Liver (tissue), 9 donors: ENCODE results near the gene SEZ6. TPM values are rescaled to one million over a fixed set of nuclear protein-coding genes. Genes with fewer than 3 reads are reported as not detected.

Experiments
- DNase-seq: peaks from one replicate; pipeline ENCODE4 v3.0.0-alpha.2; 2017; ENCODE audit warnings: low spot score
- H3K27ac ChIP-seq, 2 donors: one replicate each; pipeline ENCODE4 v1.7.0; 2013; ENCODE audit warnings: inconsistent platforms in 2 of 2, low read length in 2 of 2, control low read depth in 1 of 2, low read depth in 1 of 2, mild to moderate bottlenecking in 1 of 2
- H3K27me3 ChIP-seq, 4 donors: one replicate each; pipeline versions ENCODE4 v1.6.1 to v1.7.0; 2013; ENCODE audit warnings: low read length in 3 of 4, inconsistent platforms in 1 of 4, mild to moderate bottlenecking in 1 of 4, moderate library complexity in 1 of 4; ENCODE audit not compliant: control insufficient read depth in 4 of 4, insufficient read depth in 4 of 4
- H3K36me3 ChIP-seq, 4 donors: one replicate each; pipeline versions ENCODE4 v1.6.1 to v1.7.0; 2013; ENCODE audit warnings: low read length in 3 of 4, mild to moderate bottlenecking in 3 of 4, low read depth in 1 of 4, moderate library complexity in 1 of 4; ENCODE audit not compliant: control insufficient read depth in 4 of 4, insufficient read depth in 3 of 4
- H3K4me1 ChIP-seq, 4 donors: one replicate each; pipeline versions ENCODE4 v1.6.1 to v1.7.0; 2013; ENCODE audit warnings: low read length in 3 of 4, mild to moderate bottlenecking in 3 of 4, moderate library complexity in 1 of 4; ENCODE audit not compliant: control insufficient read depth in 4 of 4, insufficient read depth in 4 of 4
- H3K4me3 ChIP-seq, 3 donors: one replicate each; pipeline versions ENCODE4 v1.6.1 to v1.7.0; 2013; ENCODE audit warnings: low read length in 3 of 3, control low read depth in 1 of 3, low read depth in 1 of 3, mild to moderate bottlenecking in 1 of 3
- H3K9ac ChIP-seq, 2 donors: one replicate each; pipeline ENCODE4 v1.7.0; 2013; ENCODE audit warnings: low read length in 2 of 2, mild to moderate bottlenecking in 2 of 2, moderate library complexity in 2 of 2, control low read depth in 1 of 2, low read depth in 1 of 2
- H3K9me3 ChIP-seq, 4 donors: one replicate each; pipeline versions ENCODE4 v1.6.1 to v1.7.0; 2013; ENCODE audit warnings: low read length in 3 of 4; ENCODE audit not compliant: control insufficient read depth in 4 of 4
- EGR1 ChIP-seq, 2 donors: IDR thresholded peaks; 2 replicates each; pipeline ENCODE4 v1.6.1; 2016 to 2018; ENCODE audit warnings: antibody characterized with exemption in 2 of 2, low read depth in 2 of 2
- FOXA1 ChIP-seq: IDR thresholded peaks from 2 replicates; pipeline ENCODE4 v1.6.1; 2016; ENCODE audit warnings: antibody characterized with exemption
- FOXA2 ChIP-seq: IDR thresholded peaks from 2 replicates; pipeline ENCODE4 v1.6.1; 2016; ENCODE audit warnings: antibody characterized with exemption
- GABPA ChIP-seq, 2 donors: IDR thresholded peaks in 1 of 2; conservative IDR thresholded peaks in 1 of 2; 2 replicates each; pipeline ENCODE4 v1.6.1; 2016; ENCODE audit warnings: antibody characterized with exemption in 2 of 2, mild to moderate bottlenecking in 1 of 2, moderate library complexity in 1 of 2
- HNF4A ChIP-seq, 2 donors: conservative IDR thresholded peaks; 2 replicates each; pipeline ENCODE4 v1.6.1; 2016; ENCODE audit warnings: antibody characterized with exemption in 2 of 2, mild to moderate bottlenecking in 2 of 2
- HNF4G ChIP-seq: IDR thresholded peaks from 2 replicates; pipeline ENCODE4 v1.6.1; 2016; ENCODE audit warnings: antibody characterized with exemption
- NR2F2 ChIP-seq: IDR thresholded peaks from 2 replicates; pipeline ENCODE4 v1.6.1; 2016; ENCODE audit warnings: antibody characterized with exemption
- RAD21 ChIP-seq, 2 donors: IDR thresholded peaks; 2 replicates each; pipeline ENCODE4 v1.6.1; 2016; ENCODE audit warnings: antibody characterized with exemption in 2 of 2, mild to moderate bottlenecking in 2 of 2
- SP1 ChIP-seq: IDR thresholded peaks from 2 replicates; pipeline ENCODE4 v1.6.1; 2018; ENCODE audit warnings: antibody characterized with exemption, mild to moderate bottlenecking
- TAF1 ChIP-seq: conservative IDR thresholded peaks from 2 replicates; pipeline ENCODE4 v1.6.1; 2016; ENCODE audit warnings: antibody characterized with exemption, mild to moderate bottlenecking
- YY1 ChIP-seq: IDR thresholded peaks from 2 replicates; pipeline ENCODE4 v1.6.1; 2016; ENCODE audit warnings: antibody characterized with exemption, mild to moderate bottlenecking
- WGBS: extraction: QIAGEN DNeasy Blood & Tissue Kit; methylation state at CpG from one replicate; pipeline ENCODE4 v1.1.7; 2013; 5-methylcytosine and 5-hydroxymethylcytosine counted together
- polyA plus RNA-seq, 2 donors: library from polyadenylated mRNA; stranded (reverse) in 1 of 2; unstranded in 1 of 2; fragments of 200-250 nt in 1 of 2; fragments of >200 nt in 1 of 2; fragmentation: Nextera tagmentation in 1 of 2; extraction: Ambion mirVana in 1 of 2; gene quantifications; one replicate each; pipeline versions ENCODE4 v1.2.1 to v1.2.3, GENCODE V29; 2013 to 2015
- total RNA-seq, 2 donors: library from RNA; depleted of rRNA; stranded (reverse); fragments of >200 nt; gene quantifications; one replicate each; pipeline ENCODE4 v1.2.3, GENCODE V29; 2014
- TF ChIP-seq, protein P1 (sequence below): IDR thresholded peaks from 2 replicates; pipeline ENCODE4 v1.6.1; 2016; ENCODE audit warnings: antibody characterized with exemption
- TF ChIP-seq, protein P2 (sequence below): fragments of 150-350 bp; IDR thresholded peaks from 2 replicates; pipeline ENCODE4 v1.5.1; 2017; ENCODE audit warnings: improper control_type of control experiment, low read depth, low read length; ENCODE audit not compliant: missing input control
- TF ChIP-seq, protein P3 (sequence below): IDR thresholded peaks from 2 replicates; pipeline ENCODE4 v1.6.1; 2016; ENCODE audit warnings: antibody characterized with exemption, mild to moderate bottlenecking
- donor health status: healthy.
- donor health status: healthy.
- donor health status: healthy.
- donor health status: healthy.
- donor health status: healthy.

The SEZ6 gene
- total and polyA plus RNA-seq, 4 donors = 0.39 TPM; not detected in 3

GRCh38 chr17:29007860-29008455, 2.1 kb upstream of the SEZ6 start:
- H3K36me3 ChIP-seq = no peaks in the 10 kb centered on the region
- no peak for DNase-seq
- no peak overlapping the region for H3K27ac ChIP-seq
- no peaks in the 10 kb centered on the region for H3K9me3 ChIP-seq
- H3K27me3 ChIP-seq = peaks cover 0 to 8% (median 4%) of the 10 kb centered on the region in 4 donors
- no peak overlapping the region for H3K4me3 ChIP-seq
- 60% methylated on average over 2 of the region's 2 CpGs for WGBS
- H3K4me1 ChIP-seq = peaks cover 0 to 4% (median 3%) of the 10 kb centered on the region in 4 donors
- TF ChIP-seq FOXA1 = no peak
- no peak for TF ChIP-seq RAD21 (IDR thresholded peaks at IDR 0.05)
- TF ChIP-seq, protein P1, sequence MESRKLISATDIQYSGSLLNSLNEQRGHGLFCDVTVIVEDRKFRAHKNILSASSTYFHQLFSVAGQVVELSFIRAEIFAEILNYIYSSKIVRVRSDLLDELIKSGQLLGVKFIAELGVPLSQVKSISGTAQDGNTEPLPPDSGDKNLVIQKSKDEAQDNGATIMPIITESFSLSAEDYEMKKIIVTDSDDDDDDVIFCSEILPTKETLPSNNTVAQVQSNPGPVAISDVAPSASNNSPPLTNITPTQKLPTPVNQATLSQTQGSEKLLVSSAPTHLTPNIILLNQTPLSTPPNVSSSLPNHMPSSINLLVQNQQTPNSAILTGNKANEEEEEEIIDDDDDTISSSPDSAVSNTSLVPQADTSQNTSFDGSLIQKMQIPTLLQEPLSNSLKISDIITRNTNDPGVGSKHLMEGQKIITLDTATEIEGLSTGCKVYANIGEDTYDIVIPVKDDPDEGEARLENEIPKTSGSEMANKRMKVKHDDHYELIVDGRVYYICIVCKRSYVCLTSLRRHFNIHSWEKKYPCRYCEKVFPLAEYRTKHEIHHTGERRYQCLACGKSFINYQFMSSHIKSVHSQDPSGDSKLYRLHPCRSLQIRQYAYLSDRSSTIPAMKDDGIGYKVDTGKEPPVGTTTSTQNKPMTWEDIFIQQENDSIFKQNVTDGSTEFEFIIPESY = no peak
- TF ChIP-seq YY1 = no peak
- TF ChIP-seq GABPA (IDR thresholded peaks at IDR 0.05 in 1 of 2, conservative IDR thresholded peaks at IDR 0.05 in 1 of 2) = no peak
- no peak for TF ChIP-seq HNF4A (conservative IDR thresholded peaks at IDR 0.05)
- no peak for TF ChIP-seq SP1
- no peak overlapping the region for H3K9ac ChIP-seq

DNA sequence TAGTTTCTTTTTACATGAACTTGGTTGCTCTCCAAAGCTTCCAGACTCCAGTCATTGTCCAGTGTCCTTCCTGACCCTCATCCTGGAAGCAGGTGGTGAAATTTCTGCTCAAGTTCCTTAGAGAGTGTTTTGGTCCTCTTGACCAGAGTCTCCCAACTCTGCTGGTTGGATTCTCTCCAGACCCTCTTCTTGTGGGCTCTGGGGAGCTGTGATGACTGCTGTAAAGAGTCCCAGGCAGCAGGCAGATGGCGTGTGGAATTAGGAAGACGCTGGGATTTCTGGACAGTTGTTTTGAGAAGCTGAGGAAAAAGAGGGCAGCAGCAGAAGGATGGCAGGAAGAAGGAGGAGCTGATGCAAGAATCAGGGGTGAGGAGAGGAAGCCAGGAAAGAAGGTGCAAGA, 1.6 kb upstream of the SEZ6 start:
- H3K27me3 ChIP-seq = peaks cover 0 to 8% (median 4%) of the 10 kb centered on the region in 4 donors
- TF ChIP-seq RAD21 (IDR thresholded peaks at IDR 0.05) (no peak), EGR1 (IDR thresholded peaks at IDR 0.05; ENCODE audit: low read depth in 2 of 2) (no peak), HNF4G (no peak), HNF4A (conservative IDR thresholded peaks at IDR 0.05) (no peak), FOXA1 (no peak), FOXA2 (no peak), YY1 (no peak), TAF1 (no peak), NR2F2 (no peak), SP1 (no peak)
- TF ChIP-seq, protein P1 = no peak
- TF ChIP-seq, protein P2, sequence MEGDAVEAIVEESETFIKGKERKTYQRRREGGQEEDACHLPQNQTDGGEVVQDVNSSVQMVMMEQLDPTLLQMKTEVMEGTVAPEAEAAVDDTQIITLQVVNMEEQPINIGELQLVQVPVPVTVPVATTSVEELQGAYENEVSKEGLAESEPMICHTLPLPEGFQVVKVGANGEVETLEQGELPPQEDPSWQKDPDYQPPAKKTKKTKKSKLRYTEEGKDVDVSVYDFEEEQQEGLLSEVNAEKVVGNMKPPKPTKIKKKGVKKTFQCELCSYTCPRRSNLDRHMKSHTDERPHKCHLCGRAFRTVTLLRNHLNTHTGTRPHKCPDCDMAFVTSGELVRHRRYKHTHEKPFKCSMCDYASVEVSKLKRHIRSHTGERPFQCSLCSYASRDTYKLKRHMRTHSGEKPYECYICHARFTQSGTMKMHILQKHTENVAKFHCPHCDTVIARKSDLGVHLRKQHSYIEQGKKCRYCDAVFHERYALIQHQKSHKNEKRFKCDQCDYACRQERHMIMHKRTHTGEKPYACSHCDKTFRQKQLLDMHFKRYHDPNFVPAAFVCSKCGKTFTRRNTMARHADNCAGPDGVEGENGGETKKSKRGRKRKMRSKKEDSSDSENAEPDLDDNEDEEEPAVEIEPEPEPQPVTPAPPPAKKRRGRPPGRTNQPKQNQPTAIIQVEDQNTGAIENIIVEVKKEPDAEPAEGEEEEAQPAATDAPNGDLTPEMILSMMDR = no peak
- TF ChIP-seq, protein P3, sequence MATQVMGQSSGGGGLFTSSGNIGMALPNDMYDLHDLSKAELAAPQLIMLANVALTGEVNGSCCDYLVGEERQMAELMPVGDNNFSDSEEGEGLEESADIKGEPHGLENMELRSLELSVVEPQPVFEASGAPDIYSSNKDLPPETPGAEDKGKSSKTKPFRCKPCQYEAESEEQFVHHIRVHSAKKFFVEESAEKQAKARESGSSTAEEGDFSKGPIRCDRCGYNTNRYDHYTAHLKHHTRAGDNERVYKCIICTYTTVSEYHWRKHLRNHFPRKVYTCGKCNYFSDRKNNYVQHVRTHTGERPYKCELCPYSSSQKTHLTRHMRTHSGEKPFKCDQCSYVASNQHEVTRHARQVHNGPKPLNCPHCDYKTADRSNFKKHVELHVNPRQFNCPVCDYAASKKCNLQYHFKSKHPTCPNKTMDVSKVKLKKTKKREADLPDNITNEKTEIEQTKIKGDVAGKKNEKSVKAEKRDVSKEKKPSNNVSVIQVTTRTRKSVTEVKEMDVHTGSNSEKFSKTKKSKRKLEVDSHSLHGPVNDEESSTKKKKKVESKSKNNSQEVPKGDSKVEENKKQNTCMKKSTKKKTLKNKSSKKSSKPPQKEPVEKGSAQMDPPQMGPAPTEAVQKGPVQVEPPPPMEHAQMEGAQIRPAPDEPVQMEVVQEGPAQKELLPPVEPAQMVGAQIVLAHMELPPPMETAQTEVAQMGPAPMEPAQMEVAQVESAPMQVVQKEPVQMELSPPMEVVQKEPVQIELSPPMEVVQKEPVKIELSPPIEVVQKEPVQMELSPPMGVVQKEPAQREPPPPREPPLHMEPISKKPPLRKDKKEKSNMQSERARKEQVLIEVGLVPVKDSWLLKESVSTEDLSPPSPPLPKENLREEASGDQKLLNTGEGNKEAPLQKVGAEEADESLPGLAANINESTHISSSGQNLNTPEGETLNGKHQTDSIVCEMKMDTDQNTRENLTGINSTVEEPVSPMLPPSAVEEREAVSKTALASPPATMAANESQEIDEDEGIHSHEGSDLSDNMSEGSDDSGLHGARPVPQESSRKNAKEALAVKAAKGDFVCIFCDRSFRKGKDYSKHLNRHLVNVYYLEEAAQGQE = no peak
- no peaks in the 10 kb centered on the region for H3K36me3 ChIP-seq

More for the DNA sequence above, 1.6 kb upstream of the SEZ6 start:
- WGBS = 56% methylated on average over 2 of the region's 2 CpGs
- no peak for DNase-seq
- Histone ChIP-seq H3K9me3 (no peaks in the 10 kb centered on the region), H3K4me3 (no peak overlapping the region), H3K9ac (no peak overlapping the region), H3K4me1 (peaks cover 0 to 4% (median 3%) of the 10 kb centered on the region in 4 donors), H3K27ac (no peak overlapping the region)
